Astrocyte (in vitro differentiated cells and primary cell): ENCODE measurements around the gene APBB1. TPM values are rescaled to one million over a fixed set of nuclear protein-coding genes. Genes with fewer than 3 reads are reported as not detected.

ENCODE experiments used
- DNase-seq: peaks from one replicate; pipeline ENCODE4 v3.0.0-alpha.2; 2010; ENCODE audit warnings: low read depth
- FAIRE-seq: peaks from 2 replicates; lab custom pipeline; 2011; peaks lifted over from hg19 to GRCh38; lab: Jason Lieb, UNC
- H2AFZ ChIP-seq: 2 replicates; pipeline ENCODE4 v1.6.0; 2012; ENCODE audit warnings: low read depth, low read length, inconsistent platforms
- H3K27ac ChIP-seq: 2 replicates; pipeline ENCODE4 v1.5.1; 2011; ENCODE audit warnings: low read depth, low read length, inconsistent platforms
- H3K27me3 ChIP-seq: 2 replicates; pipeline ENCODE4 v1.6.0; 2011; ENCODE audit warnings: low read length, inconsistent platforms; ENCODE audit not compliant: insufficient read depth
- H3K36me3 ChIP-seq: 2 replicates; pipeline ENCODE4 v1.5.1; 2011; ENCODE audit warnings: low read length, inconsistent platforms; ENCODE audit not compliant: insufficient read depth
- H3K4me1 ChIP-seq: 2 replicates; pipeline ENCODE4 v1.5.1; 2011; ENCODE audit warnings: low read length, inconsistent platforms; ENCODE audit not compliant: insufficient read depth
- H3K4me2 ChIP-seq: 2 replicates; pipeline ENCODE4 v1.6.0; 2012; ENCODE audit warnings: low read length, inconsistent platforms
- H3K4me3 ChIP-seq: 2 replicates; pipeline ENCODE4 v1.5.1; 2011; ENCODE audit warnings: low read depth, mild to moderate bottlenecking, low read length, inconsistent platforms; ENCODE audit not compliant: insufficient read depth
- H3K79me2 ChIP-seq: 2 replicates; pipeline ENCODE4 v1.6.0; 2012; ENCODE audit warnings: mild to moderate bottlenecking, low read length, inconsistent platforms; ENCODE audit not compliant: insufficient read depth
- H3K9ac ChIP-seq: 2 replicates; pipeline ENCODE4 v1.6.0; 2012; ENCODE audit warnings: mild to moderate bottlenecking, low read length, inconsistent platforms
- H3K9me3 ChIP-seq: 2 replicates; pipeline ENCODE4 v1.5.1; 2012; ENCODE audit warnings: low read depth, mild to moderate bottlenecking, low read length, inconsistent platforms; ENCODE audit not compliant: insufficient read depth
- H4K20me1 ChIP-seq: 2 replicates; pipeline ENCODE4 v1.6.0; 2012; ENCODE audit warnings: low read length, inconsistent platforms; ENCODE audit not compliant: insufficient read depth
- H3K27ac Mint-ChIP-seq: one replicate; pipeline ENCODE4 v1.8.0; 2021; ENCODE audit warnings: mild to moderate bottlenecking, mixed read lengths; ENCODE audit not compliant: unreplicated experiment
- H3K27me3 Mint-ChIP-seq: one replicate; pipeline ENCODE4 v1.8.0; 2021; ENCODE audit warnings: low read depth, mixed read lengths; ENCODE audit not compliant: unreplicated experiment
- H3K36me3 Mint-ChIP-seq: one replicate; pipeline ENCODE4 v1.8.0; 2021; ENCODE audit warnings: low read depth, mixed read lengths; ENCODE audit not compliant: unreplicated experiment
- H3K4me1 Mint-ChIP-seq: one replicate; pipeline ENCODE4 v1.8.0; 2021; ENCODE audit warnings: low read depth, mixed read lengths; ENCODE audit not compliant: unreplicated experiment
- H3K4me3 Mint-ChIP-seq: one replicate; pipeline ENCODE4 v1.8.0; 2021; ENCODE audit warnings: mild to moderate bottlenecking, moderate library complexity, mixed read lengths; ENCODE audit not compliant: unreplicated experiment
- H3K9me3 Mint-ChIP-seq: one replicate; pipeline ENCODE4 v1.8.0; 2021; ENCODE audit warnings: mild to moderate bottlenecking, mixed read lengths; ENCODE audit not compliant: unreplicated experiment
- EZH2 ChIP-seq: IDR thresholded peaks from 2 replicates; pipeline ENCODE4 v1.6.1; 2012; ENCODE audit warnings: mild to moderate bottlenecking, low read length, inconsistent platforms; ENCODE audit not compliant: insufficient read depth
- total RNA-seq: library from RNA; stranded (reverse); gene quantifications from 2 replicates; pipeline ENCODE4 v1.2.1, GENCODE V29; 2021
- TF ChIP-seq, protein P1 (sequence below): IDR thresholded peaks from 2 replicates; pipeline ENCODE4 v1.5.1; 2011; ENCODE audit warnings: low read depth, mild to moderate bottlenecking, inconsistent platforms, low read length, moderate library complexity; ENCODE audit not compliant: insufficient read depth

APBB1 gene
- total RNA-seq, 1 donor from 2014 or later: 36.3 TPM

DNA sequence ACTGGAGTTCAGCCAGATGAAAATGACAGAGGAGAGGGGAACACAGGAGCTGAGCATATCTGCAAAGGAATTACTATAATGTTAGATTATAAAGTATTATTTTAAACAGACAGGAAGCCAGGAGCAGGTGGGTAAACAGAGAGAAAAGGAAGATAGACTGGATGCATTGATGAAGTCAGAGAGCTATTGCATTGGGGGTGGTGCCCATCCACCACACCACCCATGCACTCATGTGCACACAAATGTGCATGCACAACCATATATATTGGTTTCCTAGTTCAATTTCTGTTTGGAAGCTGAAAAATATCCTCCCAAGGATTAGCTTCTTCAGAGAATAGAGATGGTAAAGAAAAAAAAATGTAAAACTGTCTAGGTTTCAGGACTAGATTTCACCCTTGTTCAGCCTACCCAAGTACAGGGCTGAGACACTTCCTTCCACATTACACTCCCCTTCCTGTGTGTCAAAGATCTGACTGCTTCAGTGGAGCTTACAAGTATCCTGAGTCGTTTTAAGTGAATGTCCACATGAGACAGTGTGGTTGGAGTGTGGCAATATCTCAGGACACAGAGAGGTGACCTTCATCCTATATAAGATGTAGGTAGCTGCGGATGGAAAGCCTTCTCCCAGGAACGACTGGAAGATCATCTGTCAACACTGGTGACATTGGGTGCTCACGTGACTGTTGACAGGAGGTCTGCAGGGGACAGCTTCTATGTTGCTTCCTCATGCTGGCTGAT lies 40.8 kb downstream of the APBB1 start:
- H3K36me3 ChIP-seq: no peaks in the 10 kb centered on the region
- Mint-ChIP-seq H3K4me3 (no peak overlapping the region), H3K4me1 (peaks cover 2% of the 10 kb centered on the region), H3K9me3 (no peaks in the 10 kb centered on the region), H3K36me3 (no peaks in the 10 kb centered on the region), H3K27me3 (peaks cover 15% of the 10 kb centered on the region), H3K27ac (no peak overlapping the region)
- no peaks in the 10 kb centered on the region for H3K9me3 ChIP-seq
- no peaks in the 10 kb centered on the region for H3K4me1 ChIP-seq
- no peak for DNase-seq
- H2AFZ ChIP-seq: no peak overlapping the region
- no peaks in the 10 kb centered on the region for H3K79me2 ChIP-seq
- no peak overlapping the region for H3K4me2 ChIP-seq
- H3K27ac ChIP-seq: no peak overlapping the region
- no peak overlapping the region for H3K4me3 ChIP-seq
- no peak overlapping the region for H3K9ac ChIP-seq
- H3K27me3 ChIP-seq: no peaks in the 10 kb centered on the region
- no peaks in the 10 kb centered on the region for H4K20me1 ChIP-seq
- TF ChIP-seq, protein P1, sequence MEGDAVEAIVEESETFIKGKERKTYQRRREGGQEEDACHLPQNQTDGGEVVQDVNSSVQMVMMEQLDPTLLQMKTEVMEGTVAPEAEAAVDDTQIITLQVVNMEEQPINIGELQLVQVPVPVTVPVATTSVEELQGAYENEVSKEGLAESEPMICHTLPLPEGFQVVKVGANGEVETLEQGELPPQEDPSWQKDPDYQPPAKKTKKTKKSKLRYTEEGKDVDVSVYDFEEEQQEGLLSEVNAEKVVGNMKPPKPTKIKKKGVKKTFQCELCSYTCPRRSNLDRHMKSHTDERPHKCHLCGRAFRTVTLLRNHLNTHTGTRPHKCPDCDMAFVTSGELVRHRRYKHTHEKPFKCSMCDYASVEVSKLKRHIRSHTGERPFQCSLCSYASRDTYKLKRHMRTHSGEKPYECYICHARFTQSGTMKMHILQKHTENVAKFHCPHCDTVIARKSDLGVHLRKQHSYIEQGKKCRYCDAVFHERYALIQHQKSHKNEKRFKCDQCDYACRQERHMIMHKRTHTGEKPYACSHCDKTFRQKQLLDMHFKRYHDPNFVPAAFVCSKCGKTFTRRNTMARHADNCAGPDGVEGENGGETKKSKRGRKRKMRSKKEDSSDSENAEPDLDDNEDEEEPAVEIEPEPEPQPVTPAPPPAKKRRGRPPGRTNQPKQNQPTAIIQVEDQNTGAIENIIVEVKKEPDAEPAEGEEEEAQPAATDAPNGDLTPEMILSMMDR: no peak
- no peak for TF ChIP-seq EZH2
- FAIRE-seq: no peak

DNA sequence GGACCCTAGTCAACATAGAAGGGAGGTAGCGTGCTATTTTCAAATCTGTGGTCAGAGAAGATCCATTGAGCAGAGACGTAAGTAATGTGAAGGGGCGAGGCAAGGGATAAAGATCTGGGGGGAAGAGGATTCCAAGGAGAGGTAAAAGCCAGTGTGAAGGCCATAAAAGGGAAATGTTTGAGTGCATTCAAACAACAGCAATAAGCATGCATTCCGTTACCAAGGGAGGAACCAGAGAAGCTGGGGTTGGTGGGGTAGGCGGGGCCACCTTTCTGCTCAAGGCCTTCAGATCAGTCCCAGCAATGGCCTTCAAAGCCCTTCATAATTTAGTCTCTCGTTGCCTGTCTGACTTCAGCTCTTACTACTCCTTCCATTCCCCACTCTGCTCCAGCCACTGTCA lies 47.1 kb downstream of the APBB1 start:
- TF ChIP-seq, protein P1: no peak
- no peak for TF ChIP-seq EZH2
- Mint-ChIP-seq H3K27ac (no peak overlapping the region), H3K36me3 (no peaks in the 10 kb centered on the region), H3K27me3 (peaks cover 3% of the 10 kb centered on the region), H3K4me1 (no peaks in the 10 kb centered on the region), H3K4me3 (no peak overlapping the region), H3K9me3 (no peaks in the 10 kb centered on the region)
- Histone ChIP-seq H2AFZ (no peak overlapping the region), H3K9ac (no peak overlapping the region), H3K9me3 (no peaks in the 10 kb centered on the region), H3K27me3 (no peaks in the 10 kb centered on the region), H3K36me3 (no peaks in the 10 kb centered on the region), H3K4me2 (no peak overlapping the region), H3K4me3 (no peak overlapping the region), H3K27ac (no peak overlapping the region), H3K4me1 (no peaks in the 10 kb centered on the region), H4K20me1 (no peaks in the 10 kb centered on the region), H3K79me2 (no peaks in the 10 kb centered on the region)
- DNase-seq: no peak
- no peak for FAIRE-seq

GRCh38 chr11:6365659-6366058 lies 53.2 kb downstream of the APBB1 start:
- DNase-seq (no peak), FAIRE-seq (no peak)
- Mint-ChIP-seq H3K27me3 (no peaks in the 10 kb centered on the region), H3K36me3 (no peaks in the 10 kb centered on the region), H3K9me3 (no peaks in the 10 kb centered on the region), H3K4me3 (no peak overlapping the region), H3K4me1 (peaks cover 6% of the 10 kb centered on the region), H3K27ac (no peak overlapping the region)
- Histone ChIP-seq H3K36me3 (no peaks in the 10 kb centered on the region), H3K79me2 (no peaks in the 10 kb centered on the region), H4K20me1 (no peaks in the 10 kb centered on the region), H3K9ac (no peak overlapping the region), H3K9me3 (no peaks in the 10 kb centered on the region), H3K4me1 (no peaks in the 10 kb centered on the region), H2AFZ (no peak overlapping the region), H3K4me2 (no peak overlapping the region), H3K4me3 (no peak overlapping the region), H3K27me3 (peaks cover 2% of the 10 kb centered on the region), H3K27ac (no peak overlapping the region)
- TF ChIP-seq EZH2: no peak
- TF ChIP-seq, protein P1: no peak
